Activated CD4-positive, CD25-positive, alpha-beta regulatory T cell (primary cell): Measurements from ENCODE around the gene VCAN.
"Not testable (repeated sequence)": the region's sequence is repeated elsewhere in the genome, so short reads cannot be mapped to it uniquely, and the experiment has no call there.

Experiments used
- DNase-seq, 4 experiments: peaks; one replicate each; lab custom pipeline; 2025; lab: John Stamatoyannopoulos, UW

Gene VCAN

DNA sequence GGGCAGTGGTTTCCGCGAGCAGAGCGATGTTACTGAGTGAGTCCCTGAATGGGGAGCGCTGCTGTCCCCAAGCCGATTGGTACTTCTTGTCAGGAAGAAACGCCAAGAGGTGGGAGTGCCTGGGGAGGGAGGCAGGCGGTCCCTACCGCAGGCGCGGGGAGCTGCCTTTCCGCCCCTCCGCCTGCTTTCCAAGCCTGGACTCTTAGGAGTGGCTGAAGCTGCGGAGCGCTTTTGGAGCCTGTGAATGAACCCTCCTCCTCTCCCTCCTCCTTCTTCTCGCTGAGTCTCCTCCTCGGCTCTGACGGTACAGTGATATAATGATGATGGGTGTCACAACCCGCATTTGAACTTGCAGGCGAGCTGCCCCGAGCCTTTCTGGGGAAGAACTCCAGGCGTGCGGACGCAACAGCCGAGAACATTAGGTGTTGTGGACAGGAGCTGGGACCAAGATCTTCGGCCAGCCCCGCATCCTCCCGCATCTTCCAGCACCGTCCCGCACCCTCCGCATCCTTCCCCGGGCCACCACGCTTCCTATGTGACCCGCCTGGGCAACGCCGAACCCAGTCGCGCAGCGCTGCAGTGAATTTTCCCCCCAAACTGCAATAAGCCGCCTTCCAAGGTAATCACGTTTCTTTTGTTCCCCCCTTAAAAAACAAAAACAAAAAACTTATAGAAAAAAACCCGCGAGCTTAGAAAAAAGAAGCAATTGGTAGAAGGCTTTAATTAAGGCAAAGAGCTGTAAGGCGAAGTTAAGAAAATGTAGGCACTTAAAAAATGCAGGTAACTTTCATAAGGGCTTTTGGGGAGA, at the start of gene VCAN:
Gene VCAN, plus strand, starts transcription at position 340 of the 808 bp plus-strand sequence. CDS start 11,775 bp downstream, outside the sequence.
- DNase-seq = no peak

DNA sequence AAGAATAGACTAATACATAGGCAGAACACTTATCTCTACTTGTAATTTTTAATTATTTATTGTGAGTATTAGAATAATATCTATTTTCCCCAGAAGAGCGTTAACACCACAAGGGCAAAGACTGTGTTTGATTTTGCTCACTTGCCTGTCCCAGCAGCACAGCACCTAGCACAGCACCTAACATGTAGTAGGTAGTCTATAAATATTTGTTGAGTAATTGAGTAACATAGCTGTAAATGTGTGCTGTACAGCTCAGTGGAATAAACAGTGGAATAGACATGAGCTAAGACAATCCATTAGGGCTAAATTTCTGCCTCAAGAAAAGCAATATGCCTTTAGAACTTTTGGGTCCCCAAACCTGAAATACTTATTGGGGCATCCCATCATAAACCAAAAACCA, 49.3 kb upstream of the VCAN start:
- DNase-seq = no peak

DNA sequence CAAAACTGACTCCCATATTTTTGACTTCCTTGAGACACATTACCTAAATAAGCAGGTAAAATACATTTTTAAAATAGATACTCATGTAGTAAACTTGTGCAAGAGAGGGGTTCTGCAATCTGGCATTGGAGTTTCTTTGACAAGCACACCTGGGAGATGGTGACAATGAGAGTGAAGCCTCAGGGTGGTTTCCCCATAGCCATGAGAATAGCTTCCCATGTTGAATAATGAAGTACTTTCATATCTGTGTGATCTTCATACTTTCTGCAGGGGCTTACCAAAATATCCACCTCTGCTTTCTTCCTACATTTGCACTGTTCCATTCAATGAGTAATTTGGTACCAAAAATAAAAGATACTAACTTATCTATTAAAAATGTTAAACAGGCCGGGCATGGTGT, 44.7 kb upstream of the VCAN start:
- DNase-seq = no peak

DNA sequence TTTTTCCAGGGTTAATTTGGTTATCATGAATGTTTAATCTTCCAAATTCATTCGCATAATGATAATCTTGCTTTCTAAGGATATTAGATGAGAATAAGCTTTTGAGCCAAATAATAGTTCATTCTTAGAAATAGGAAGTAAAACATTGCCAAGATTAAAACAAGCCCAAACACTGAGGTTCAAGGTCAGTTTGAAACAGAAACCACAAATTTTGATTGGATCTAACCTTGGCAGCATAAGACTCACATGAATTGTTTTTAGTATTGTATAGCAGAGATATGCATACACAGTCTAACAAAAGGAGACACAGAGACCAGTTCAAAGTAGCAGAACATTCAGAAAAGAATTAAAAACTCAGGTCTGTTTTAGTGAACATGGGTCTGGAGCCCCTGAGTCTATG, 43.4 kb upstream of the VCAN start:
- no peak for DNase-seq

DNA sequence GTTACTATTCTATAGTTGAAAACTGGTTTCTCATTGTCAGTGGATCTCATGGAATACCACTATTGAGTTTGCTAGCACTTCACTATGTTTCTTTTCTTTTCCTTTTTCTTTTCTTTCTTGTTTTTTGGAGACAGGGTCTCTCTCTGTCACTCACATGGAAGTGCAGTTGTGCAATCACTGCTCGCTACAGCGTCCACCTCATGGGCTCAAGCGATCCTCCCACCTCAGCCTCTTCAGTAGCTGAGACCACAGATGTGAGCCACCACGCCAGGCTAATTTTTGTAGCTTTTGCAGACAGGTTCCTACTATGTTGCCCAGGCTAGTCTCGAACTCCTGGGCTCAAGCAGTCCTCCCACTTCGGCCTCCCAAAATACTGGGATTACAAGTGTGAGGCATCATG, 42.7 kb upstream of the VCAN start:
- no peak for DNase-seq

GRCh38 chr5:83430130-83431010, 41.2 kb upstream of the VCAN start:
- peak in 1 of 4 experiments; percentile 2 for DNase-seq

DNA sequence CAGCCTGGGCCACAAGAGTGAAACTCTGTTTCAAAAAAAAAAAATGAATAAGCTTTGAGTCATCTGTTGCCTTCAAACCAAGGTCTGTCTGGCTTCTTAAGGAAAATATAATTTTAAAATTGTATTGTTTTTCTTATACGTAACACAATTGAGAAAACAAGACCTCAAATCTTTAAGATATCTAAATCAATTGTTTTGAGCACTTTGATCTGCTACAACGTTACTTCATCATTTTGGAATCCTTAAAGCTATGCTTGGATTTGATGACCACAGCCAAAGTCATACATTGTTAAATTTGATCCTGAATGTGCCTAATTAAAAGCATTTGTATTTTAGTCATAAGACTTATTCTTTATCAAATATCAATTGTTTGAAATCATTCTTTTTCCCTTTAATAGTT, 37.7 kb upstream of the VCAN start:
- DNase-seq = no peak

DNA sequence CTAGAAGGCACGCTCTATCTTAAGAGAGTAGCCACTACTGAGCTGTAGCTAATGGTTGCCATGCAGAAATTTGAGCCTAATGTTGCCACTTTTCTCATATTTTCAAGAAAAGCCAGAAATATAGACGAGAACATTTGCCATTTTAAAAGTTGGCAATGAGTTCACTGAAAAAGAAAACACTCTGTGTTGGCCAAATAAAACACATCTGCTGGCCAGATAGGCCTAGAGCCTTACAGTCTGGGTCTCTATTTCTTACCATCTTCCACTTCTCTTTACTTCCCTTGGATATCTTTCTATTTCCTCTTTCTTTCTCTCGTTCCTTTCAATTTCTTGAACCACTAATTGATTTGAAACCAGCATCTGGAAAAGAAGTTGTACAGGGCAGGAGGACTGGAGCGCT, 36.6 kb upstream of the VCAN start:
- no peak for DNase-seq

- DNase-seq = no peak
Measured at GRCh38 chr5:83436276-83436675, 35.3 kb upstream of the VCAN start.

- not testable (repeated sequence) for DNase-seq
Measured at GRCh38 chr5:83437697-83438096, 33.8 kb upstream of the VCAN start.

GRCh38 chr5:83440826-83441225, 30.7 kb upstream of the VCAN start:
- no peak for DNase-seq

GRCh38 chr5:83441747-83442146, 29.8 kb upstream of the VCAN start:
- no peak for DNase-seq

GRCh38 chr5:83443534-83443933, 28.0 kb upstream of the VCAN start:
- DNase-seq = no peak

GRCh38 chr5:83444445-83444844, 27.1 kb upstream of the VCAN start:
- no peak for DNase-seq

DNA sequence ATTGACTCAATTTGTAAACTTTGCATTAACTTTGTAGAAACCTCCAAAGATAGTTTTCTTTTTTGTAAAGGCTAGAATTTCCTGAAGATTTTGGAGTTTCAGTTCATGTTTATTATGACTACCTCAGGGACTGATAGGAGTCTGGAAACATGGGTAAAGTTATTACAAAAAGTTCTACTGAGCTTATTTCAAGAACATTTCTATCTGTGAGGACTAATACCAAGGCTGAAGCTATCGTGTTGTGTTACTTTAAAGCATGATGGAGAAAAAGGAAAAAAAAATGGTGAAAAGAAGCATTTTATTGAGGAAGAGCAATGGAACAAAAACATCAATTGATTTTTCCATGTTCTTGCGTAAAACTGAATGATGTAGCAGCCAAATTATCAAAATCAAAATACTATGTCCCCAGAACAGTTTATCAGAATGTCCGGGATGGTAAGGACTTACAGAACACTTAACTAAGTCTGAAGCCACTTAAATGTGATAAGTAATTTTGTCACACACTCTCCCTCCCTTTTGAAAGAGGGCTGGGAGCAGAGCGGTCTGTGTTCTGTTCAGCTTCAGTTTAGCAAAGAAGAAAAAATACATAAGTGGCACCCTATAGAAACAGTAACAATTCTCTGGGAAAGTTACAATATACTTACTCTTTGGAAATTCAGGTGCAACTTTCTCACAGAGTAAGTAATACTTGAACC, 25.1 kb upstream of the VCAN start:
- no peak for DNase-seq

DNA sequence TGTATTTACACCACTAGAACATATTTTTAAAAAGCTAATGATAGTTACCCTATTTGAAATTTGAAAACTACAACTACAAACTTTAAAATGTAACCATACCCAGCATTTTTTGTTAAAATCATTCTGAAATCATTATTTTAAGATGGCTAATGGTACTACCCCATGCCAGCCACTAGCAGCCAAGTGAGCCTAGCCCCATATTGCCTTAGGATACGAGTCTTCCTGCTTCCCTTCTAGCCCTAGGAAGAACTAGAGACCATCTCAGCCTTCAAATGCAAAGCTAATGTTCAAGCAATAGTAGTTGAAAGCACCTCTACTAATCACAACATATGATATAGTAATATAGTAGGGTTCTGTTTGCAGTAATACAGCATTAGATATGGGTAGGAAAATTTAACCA, 24.0 kb upstream of the VCAN start:
- no peak for DNase-seq

GRCh38 chr5:83450183-83450966, 21.2 kb upstream of the VCAN start:
- DNase-seq = no peak

- DNase-seq = no peak
Measured at GRCh38 chr5:83450967-83451248, 20.6 kb upstream of the VCAN start.

- DNase-seq = no peak
Measured at GRCh38 chr5:83451955-83452354, 19.6 kb upstream of the VCAN start.

DNA sequence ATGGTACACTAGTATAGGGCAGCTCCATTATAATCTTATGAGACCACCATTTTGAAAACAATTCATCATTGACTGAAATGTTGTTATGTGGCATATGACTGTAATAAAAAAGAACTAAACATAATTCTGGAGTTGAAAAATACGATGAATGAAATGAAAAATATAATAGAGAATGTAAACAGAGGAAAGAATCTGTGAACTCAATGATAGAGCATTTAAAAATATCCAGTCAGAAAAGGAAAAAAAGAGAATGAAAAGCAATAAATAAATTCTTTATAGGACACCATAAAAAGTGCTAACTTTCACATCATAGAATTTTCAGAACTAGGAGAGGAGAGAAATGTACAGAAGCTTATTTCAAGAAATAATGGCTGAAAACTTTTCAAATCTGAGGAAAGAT, 17.6 kb upstream of the VCAN start:
- no peak for DNase-seq

GRCh38 chr5:83464261-83464660, 7.3 kb upstream of the VCAN start:
- DNase-seq = no peak
